Thymus (tissue), 11 donors: ENCODE measurements around the gene SLC4A4. TPM values are rescaled to one million over a fixed set of nuclear protein-coding genes. Genes with fewer than 3 reads are reported as not detected.

Source experiments
- DNase-seq, 9 donors: peaks; one replicate each; pipeline ENCODE4 v3.0.0-alpha.2; 2013; ENCODE audit warnings: low spot score in 9 of 9, low read depth in 6 of 9, missing footprints in 1 of 9
- H3K27ac ChIP-seq, 2 donors: one replicate each; pipeline ENCODE4 v1.5.1; 2013; ENCODE audit warnings: control low read depth in 1 of 2, low read depth in 1 of 2, low read length in 1 of 2, mild to moderate bottlenecking in 1 of 2, moderate library complexity in 1 of 2
- H3K27me3 ChIP-seq, 2 donors: one replicate each; pipeline ENCODE4 v1.5.1; 2013; ENCODE audit warnings: low read length in 1 of 2; ENCODE audit not compliant: control insufficient read depth in 2 of 2, insufficient read depth in 1 of 2
- H3K36me3 ChIP-seq, 2 donors: one replicate each; pipeline ENCODE4 v1.5.1; 2013; ENCODE audit warnings: low read length in 1 of 2, mild to moderate bottlenecking in 1 of 2, moderate library complexity in 1 of 2; ENCODE audit not compliant: control insufficient read depth in 2 of 2, insufficient read depth in 2 of 2
- H3K4me1 ChIP-seq, 2 donors: one replicate each; pipeline ENCODE4 v1.5.1; 2013; ENCODE audit warnings: low read length in 2 of 2; ENCODE audit not compliant: control insufficient read depth in 2 of 2, insufficient read depth in 2 of 2
- H3K4me3 ChIP-seq, 2 donors: one replicate each; pipeline ENCODE4 v1.5.1; 2013; ENCODE audit warnings: low read length in 2 of 2, control low read depth in 1 of 2, mild to moderate bottlenecking in 1 of 2
- H3K9me3 ChIP-seq, 2 donors: one replicate each; pipeline ENCODE4 v1.5.1; 2013; ENCODE audit warnings: low read length in 1 of 2, mild to moderate bottlenecking in 1 of 2; ENCODE audit not compliant: control insufficient read depth in 2 of 2, insufficient read depth in 1 of 2
- WGBS: extraction: QIAGEN DNeasy Blood & Tissue Kit; methylation state at CpG from one replicate; pipeline ENCODE4 v1.1.7; 2013; 5-methylcytosine and 5-hydroxymethylcytosine counted together
- polyA plus RNA-seq: library from polyadenylated mRNA; stranded (reverse); fragments of 200-250 nt; gene quantifications from one replicate; pipeline ENCODE4 v1.2.3, GENCODE V29; 2013
- total RNA-seq: library from RNA; stranded (reverse); fragments of 120-200 nt; gene quantifications from one replicate; pipeline ENCODE4 v1.2.4, GENCODE V29; 2013
- donor health status: healthy.

The SLC4A4 gene
- total and polyA plus RNA-seq, 2 donors: 1.7 to 6.8 TPM

- no peaks in the 10 kb centered on the region for H3K36me3 ChIP-seq
- 64% methylated on average over 3 of the region's 3 CpGs for WGBS
- H3K4me3 ChIP-seq: no peak overlapping the region
- H3K27ac ChIP-seq: no peak overlapping the region
- no peaks in the 10 kb centered on the region for H3K4me1 ChIP-seq
- no peaks in the 10 kb centered on the region for H3K27me3 ChIP-seq
- no peaks in the 10 kb centered on the region for H3K9me3 ChIP-seq
- no peak for DNase-seq
These were observed 206.3 kb downstream of the SLC4A4 start for GRCh38 chr4:71545168-71545567.

- H3K36me3 ChIP-seq: no peaks in the 10 kb centered on the region
- no peak overlapping the region for H3K27ac ChIP-seq
- no peaks in the 10 kb centered on the region for H3K4me1 ChIP-seq
- H3K9me3 ChIP-seq: no peaks in the 10 kb centered on the region
- 84% methylated on average over 3 of the region's 3 CpGs for WGBS
- no peak overlapping the region for H3K4me3 ChIP-seq
- H3K27me3 ChIP-seq: no peaks in the 10 kb centered on the region
- no peak for DNase-seq
These were observed 210.8 kb downstream of the SLC4A4 start for GRCh38 chr4:71549516-71550160.

- Histone ChIP-seq H3K27me3 (no peaks in the 10 kb centered on the region), H3K27ac (no peak overlapping the region), H3K9me3 (no peaks in the 10 kb centered on the region), H3K4me1 (no peaks in the 10 kb centered on the region), H3K4me3 (no peak overlapping the region), H3K36me3 (no peaks in the 10 kb centered on the region)
- WGBS: 86% methylated on average over 7 of the region's 7 CpGs
- peak in 1 of 9 donors; percentile 15 for DNase-seq
These were observed 211.7 kb downstream of the SLC4A4 start for GRCh38 chr4:71550220-71551165.

GRCh38 chr4:71553605-71554004, 214.8 kb downstream of the SLC4A4 start:
- 73% methylated on average over 1 of the region's 1 CpG for WGBS
- no peaks in the 10 kb centered on the region for H3K9me3 ChIP-seq
- H3K27ac ChIP-seq: no peak overlapping the region
- no peaks in the 10 kb centered on the region for H3K27me3 ChIP-seq
- H3K36me3 ChIP-seq: no peaks in the 10 kb centered on the region
- no peak overlapping the region for H3K4me3 ChIP-seq
- DNase-seq: peak in 2 of 9 donors; percentile 18 to 26
- no peaks in the 10 kb centered on the region for H3K4me1 ChIP-seq

GRCh38 chr4:71554025-71554424, 215.2 kb downstream of the SLC4A4 start:
- H3K4me1 ChIP-seq: no peaks in the 10 kb centered on the region
- H3K9me3 ChIP-seq: no peaks in the 10 kb centered on the region
- H3K36me3 ChIP-seq: no peaks in the 10 kb centered on the region
- no peak overlapping the region for H3K4me3 ChIP-seq
- no peak overlapping the region for H3K27ac ChIP-seq
- DNase-seq: no peak
- WGBS: 98% methylated on average over 2 of the region's 2 CpGs
- no peaks in the 10 kb centered on the region for H3K27me3 ChIP-seq

GRCh38 chr4:71558248-71558647, 219.4 kb downstream of the SLC4A4 start:
- Histone ChIP-seq H3K4me1 (no peaks in the 10 kb centered on the region), H3K27me3 (no peaks in the 10 kb centered on the region), H3K9me3 (no peaks in the 10 kb centered on the region), H3K36me3 (no peaks in the 10 kb centered on the region), H3K4me3 (no peak overlapping the region), H3K27ac (no peak overlapping the region)
- peak in 1 of 9 donors; percentile 14 for DNase-seq
- WGBS: 35% methylated on average over 1 of the region's 1 CpG

- H3K9me3 ChIP-seq: no peaks in the 10 kb centered on the region
- 0% methylated on average over 1 of the region's 1 CpG for WGBS
These were observed 221.2 kb downstream of the SLC4A4 start for GRCh38 chr4:71559957-71560571.

GRCh38 chr4:71564775-71565174, 226.0 kb downstream of the SLC4A4 start:
- H3K4me3 ChIP-seq: no peak overlapping the region
- no peaks in the 10 kb centered on the region for H3K27me3 ChIP-seq
- H3K27ac ChIP-seq: no peak overlapping the region
- WGBS: over 99% methylated on average over 2 of the region's 2 CpGs
- no peaks in the 10 kb centered on the region for H3K9me3 ChIP-seq
- no peaks in the 10 kb centered on the region for H3K4me1 ChIP-seq
- H3K36me3 ChIP-seq: no peaks in the 10 kb centered on the region
- no peak for DNase-seq

More at GRCh38 chr4:71559957-71560571, 221.2 kb downstream of the SLC4A4 start:
- Histone ChIP-seq H3K36me3 (no peaks in the 10 kb centered on the region), H3K4me3 (no peak overlapping the region), H3K4me1 (no peaks in the 10 kb centered on the region), H3K27ac (no peak overlapping the region), H3K27me3 (no peaks in the 10 kb centered on the region)
- DNase-seq: no peak

GRCh38 chr4:71566856-71567255, 228.0 kb downstream of the SLC4A4 start:
- Histone ChIP-seq H3K27ac (no peak overlapping the region), H3K36me3 (no peaks in the 10 kb centered on the region), H3K4me3 (no peak overlapping the region), H3K4me1 (no peaks in the 10 kb centered on the region), H3K9me3 (no peaks in the 10 kb centered on the region), H3K27me3 (no peaks in the 10 kb centered on the region)
- 95% methylated on average over 3 of the region's 3 CpGs for WGBS
- DNase-seq: no peak
